ENCODE data around the gene TEDC1.

The TEDC1 gene

GRCh38 chr14:105536051-105536450, 45.0 kb downstream of the TEDC1 start:
- ChIA-PET POLR2A (no interaction called here), CTCF (interaction anchor here (0.9 to 9.4 kb wide), 4 partner anchors 9 to 882 kb away, joined by 3 to 58 read pairs (median 4); no protein-coding TSS in a partner anchor)
- DNase-seq (ENCODE audit: extremely low spot score), result no peak
- TF ChIP-seq, protein P1, sequence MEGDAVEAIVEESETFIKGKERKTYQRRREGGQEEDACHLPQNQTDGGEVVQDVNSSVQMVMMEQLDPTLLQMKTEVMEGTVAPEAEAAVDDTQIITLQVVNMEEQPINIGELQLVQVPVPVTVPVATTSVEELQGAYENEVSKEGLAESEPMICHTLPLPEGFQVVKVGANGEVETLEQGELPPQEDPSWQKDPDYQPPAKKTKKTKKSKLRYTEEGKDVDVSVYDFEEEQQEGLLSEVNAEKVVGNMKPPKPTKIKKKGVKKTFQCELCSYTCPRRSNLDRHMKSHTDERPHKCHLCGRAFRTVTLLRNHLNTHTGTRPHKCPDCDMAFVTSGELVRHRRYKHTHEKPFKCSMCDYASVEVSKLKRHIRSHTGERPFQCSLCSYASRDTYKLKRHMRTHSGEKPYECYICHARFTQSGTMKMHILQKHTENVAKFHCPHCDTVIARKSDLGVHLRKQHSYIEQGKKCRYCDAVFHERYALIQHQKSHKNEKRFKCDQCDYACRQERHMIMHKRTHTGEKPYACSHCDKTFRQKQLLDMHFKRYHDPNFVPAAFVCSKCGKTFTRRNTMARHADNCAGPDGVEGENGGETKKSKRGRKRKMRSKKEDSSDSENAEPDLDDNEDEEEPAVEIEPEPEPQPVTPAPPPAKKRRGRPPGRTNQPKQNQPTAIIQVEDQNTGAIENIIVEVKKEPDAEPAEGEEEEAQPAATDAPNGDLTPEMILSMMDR (IDR thresholded peaks at IDR 0.05; ENCODE audit: control extremely low read depth, extremely low read depth, low read depth, missing control alignments), result no peak

DNA sequence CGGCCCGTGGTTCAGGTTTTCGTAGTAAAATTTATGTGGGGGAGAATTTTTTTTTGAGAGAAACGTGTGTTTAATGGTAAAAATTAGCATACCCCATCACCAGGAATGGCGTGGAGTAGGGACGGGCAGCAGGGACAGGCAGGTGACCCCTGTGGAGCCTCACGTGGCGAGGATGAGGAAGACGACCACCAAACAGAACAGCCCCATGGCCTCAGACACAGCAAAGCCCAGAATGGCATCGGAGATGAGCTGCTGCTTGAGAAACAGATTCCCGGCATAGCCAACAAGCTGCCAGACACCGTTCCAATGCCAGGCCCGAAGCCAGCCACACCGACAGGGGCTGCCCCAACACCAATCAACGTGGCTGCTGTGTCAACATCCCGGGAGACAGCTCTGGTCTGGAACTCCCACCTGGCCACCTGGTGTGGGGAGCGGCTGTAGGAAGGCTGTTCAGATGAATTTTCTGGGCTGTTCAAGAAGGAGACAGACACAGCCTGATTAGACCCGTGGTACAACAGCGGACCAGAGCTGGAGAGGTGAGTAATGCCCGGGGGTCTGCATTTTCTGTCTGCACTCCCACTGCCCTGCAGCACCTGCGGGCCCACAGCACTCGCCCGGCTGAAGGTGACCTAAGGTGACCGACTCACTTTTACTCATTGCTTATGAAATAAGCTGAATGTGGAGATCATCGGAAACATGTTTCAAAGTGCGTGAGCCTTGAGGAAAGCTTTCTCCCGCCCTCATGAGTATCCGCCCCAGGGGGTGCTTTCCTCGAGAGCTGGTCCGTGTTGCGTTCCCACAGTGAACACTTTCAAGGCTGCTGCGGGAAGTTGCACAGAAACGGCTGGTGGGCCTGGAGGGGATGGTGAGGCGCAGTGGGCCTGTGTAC, 45.9 kb downstream of the TEDC1 start:
- ChIA-PET POLR2A (no interaction called here), CTCF (interaction anchor here (0.6 to 9.4 kb wide), 21 partner anchors 9 to 884 kb away, joined by 3 to 58 read pairs (median 4); no protein-coding TSS in a partner anchor)
- DNase-seq (ENCODE audit: extremely low spot score), result no peak
- TF ChIP-seq, protein P1 (IDR thresholded peaks at IDR 0.05; ENCODE audit: control extremely low read depth, extremely low read depth, low read depth, missing control alignments), result no peak

DNA sequence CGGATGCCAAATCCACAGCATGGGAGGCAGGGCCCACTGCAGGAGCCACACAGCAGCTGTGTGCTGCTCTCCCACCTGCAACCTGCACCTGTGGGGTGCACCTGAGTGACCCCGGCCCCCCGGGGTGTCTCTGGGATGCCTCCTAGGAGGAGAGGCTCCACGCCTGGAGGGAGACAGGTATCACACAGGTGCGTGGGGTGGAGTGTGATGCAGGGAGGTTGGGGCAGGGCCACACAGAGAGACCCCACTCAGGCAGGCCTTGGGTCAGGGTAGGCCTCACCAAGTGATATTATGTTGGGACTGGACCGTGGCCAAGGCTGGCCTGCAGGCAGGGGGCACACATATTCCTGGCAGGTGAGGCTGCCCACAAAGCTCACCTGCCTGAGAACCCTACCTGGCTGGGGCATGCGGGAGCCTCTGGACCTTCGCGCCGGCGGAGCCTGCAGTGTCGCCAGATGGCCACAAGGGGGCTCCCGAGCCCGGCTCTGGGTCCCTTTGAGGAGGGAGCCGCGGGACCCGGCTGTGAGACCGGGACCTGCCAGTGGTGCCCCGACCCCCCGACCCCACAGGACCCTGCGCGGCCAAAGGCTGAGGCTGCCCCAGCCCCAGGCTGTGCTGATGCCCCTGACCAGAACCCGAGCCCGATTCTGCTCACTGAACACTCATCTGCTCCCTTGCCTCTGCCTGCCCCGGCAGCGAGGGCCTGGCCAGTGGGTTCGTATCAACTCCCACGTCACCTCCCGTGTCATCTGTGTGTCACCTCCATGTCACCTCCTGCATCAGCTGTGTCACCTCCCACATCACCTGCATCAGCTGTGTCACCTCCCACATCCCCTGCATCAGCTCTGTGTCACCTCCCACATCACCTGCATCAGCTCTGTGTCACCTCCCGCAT, 46.8 kb downstream of the TEDC1 start:
- CTCF ChIA-PET, result interaction anchor here (0.6 to 9.4 kb wide), 20 partner anchors 9 to 884 kb away, joined by 3 to 58 read pairs (median 4); no protein-coding TSS in a partner anchor
- TF ChIP-seq, protein P1 (IDR thresholded peaks at IDR 0.05; ENCODE audit: control extremely low read depth, extremely low read depth, low read depth, missing control alignments), result peak; percentile 96
- POLR2A ChIA-PET, result no interaction called here
- peak; percentile 90 for DNase-seq (ENCODE audit: extremely low spot score)

GRCh38 chr14:105538481-105539049, 47.5 kb downstream of the TEDC1 start:
- POLR2A ChIA-PET, result no interaction called here

GRCh38 chr14:105540811-105541210, 49.8 kb downstream of the TEDC1 start:
- TF ChIP-seq, protein P1 (IDR thresholded peaks at IDR 0.05; ENCODE audit: control extremely low read depth, extremely low read depth, low read depth, missing control alignments), result no peak
- POLR2A ChIA-PET, result no interaction called here
- CTCF ChIA-PET, result interaction anchor here (0.7 to 1.3 kb wide), 2 partner anchors 833 to 877 kb away, joined by 3 to 4 read pairs; no protein-coding TSS in a partner anchor
- DNase-seq (ENCODE audit: extremely low spot score), result no peak

More at GRCh38 chr14:105538481-105539049, 47.5 kb downstream of the TEDC1 start:
- no peak for DNase-seq (ENCODE audit: extremely low spot score)
- CTCF ChIA-PET, result interaction anchor here (1.2 to 9.4 kb wide), 10 partner anchors 10 to 883 kb away, joined by 3 to 58 read pairs (median 8); no protein-coding TSS in a partner anchor
- TF ChIP-seq, protein P1 (IDR thresholded peaks at IDR 0.05; ENCODE audit: control extremely low read depth, extremely low read depth, low read depth, missing control alignments), result no peak
